Hepatocyte (in vitro differentiated cells): Measurements from ENCODE around the gene JAG2.

Experiments
- CTCF ChIP-seq: fragments of 200-600 bp; sonication (generic); IDR thresholded peaks from 2 replicates; pipeline ENCODE4 v1.5.1; 2016; ENCODE audit warnings: antibody characterized with exemption, mild to moderate bottlenecking; ENCODE audit not compliant: poor library complexity
- EZH2 ChIP-seq: fragments of 200-600 bp; sonication (generic); IDR thresholded peaks from 2 replicates; pipeline ENCODE4 v1.6.1; 2016; ENCODE audit warnings: antibody characterized with exemption, mild to moderate bottlenecking, borderline replicate concordance
- EZH2phosphoT487 ChIP-seq: fragments of 200-600 bp; sonication (generic); IDR thresholded peaks from one replicate; pipeline ENCODE4 v1.6.1; 2018; ENCODE audit warnings: antibody characterized with exemption, mild to moderate bottlenecking, low read depth, moderate library complexity; ENCODE audit not compliant: unreplicated experiment, severe bottlenecking

GRCh38 chr14:105131241-105131640 lies 37.3 kb downstream of the JAG2 start:
- no peak for TF ChIP-seq CTCF
- TF ChIP-seq EZH2, result no peak
- TF ChIP-seq EZH2phosphoT487, result no peak
